ENCODE results near the gene ITPRIP.

ITPRIP gene

GRCh38 chr10:104323760-104324201, 14.5 kb downstream of the ITPRIP start:
- no peak overlapping the region for H3K4me3 ChIP-seq (ENCODE audit: control insufficient read depth, low read depth, low read length)
- no peak for DNase-seq (ENCODE audit: low read depth)
- TF ChIP-seq, protein P1, sequence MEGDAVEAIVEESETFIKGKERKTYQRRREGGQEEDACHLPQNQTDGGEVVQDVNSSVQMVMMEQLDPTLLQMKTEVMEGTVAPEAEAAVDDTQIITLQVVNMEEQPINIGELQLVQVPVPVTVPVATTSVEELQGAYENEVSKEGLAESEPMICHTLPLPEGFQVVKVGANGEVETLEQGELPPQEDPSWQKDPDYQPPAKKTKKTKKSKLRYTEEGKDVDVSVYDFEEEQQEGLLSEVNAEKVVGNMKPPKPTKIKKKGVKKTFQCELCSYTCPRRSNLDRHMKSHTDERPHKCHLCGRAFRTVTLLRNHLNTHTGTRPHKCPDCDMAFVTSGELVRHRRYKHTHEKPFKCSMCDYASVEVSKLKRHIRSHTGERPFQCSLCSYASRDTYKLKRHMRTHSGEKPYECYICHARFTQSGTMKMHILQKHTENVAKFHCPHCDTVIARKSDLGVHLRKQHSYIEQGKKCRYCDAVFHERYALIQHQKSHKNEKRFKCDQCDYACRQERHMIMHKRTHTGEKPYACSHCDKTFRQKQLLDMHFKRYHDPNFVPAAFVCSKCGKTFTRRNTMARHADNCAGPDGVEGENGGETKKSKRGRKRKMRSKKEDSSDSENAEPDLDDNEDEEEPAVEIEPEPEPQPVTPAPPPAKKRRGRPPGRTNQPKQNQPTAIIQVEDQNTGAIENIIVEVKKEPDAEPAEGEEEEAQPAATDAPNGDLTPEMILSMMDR (IDR thresholded peaks at IDR 0.05; ENCODE audit: control insufficient read depth, insufficient read depth, low read depth, low read length, missing control alignments): no peak

DNA sequence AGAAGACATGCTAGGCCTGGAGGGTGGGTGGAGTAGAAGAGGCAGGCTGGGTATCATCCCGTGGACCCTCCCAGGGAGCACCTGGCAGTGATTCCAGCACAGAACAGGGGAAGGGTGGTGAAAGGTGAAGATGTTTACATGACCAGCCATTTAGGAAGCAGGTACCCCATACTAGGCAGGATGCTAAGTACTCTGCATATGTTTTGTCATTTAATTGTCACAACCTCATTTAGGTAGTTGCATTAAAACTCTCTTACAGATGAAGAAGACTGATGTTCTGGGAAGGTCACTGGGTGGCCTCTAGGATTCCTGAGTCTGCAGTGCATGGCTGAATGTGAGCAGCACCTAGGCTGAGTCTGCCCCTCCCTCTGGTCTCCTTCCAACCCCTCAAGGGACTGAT, 15.2 kb downstream of the ITPRIP start:
- no peak overlapping the region for H3K4me3 ChIP-seq (ENCODE audit: control insufficient read depth, low read depth, low read length)
- no peak for DNase-seq (ENCODE audit: low read depth)
- TF ChIP-seq, protein P1 (IDR thresholded peaks at IDR 0.05; ENCODE audit: control insufficient read depth, insufficient read depth, low read depth, low read length, missing control alignments): no peak

- H3K4me3 ChIP-seq (ENCODE audit: control insufficient read depth, low read depth, low read length): no peak overlapping the region
These were observed 15.9 kb downstream of the ITPRIP start for GRCh38 chr10:104322416-104322782.

GRCh38 chr10:104321725-104322415, 16.4 kb downstream of the ITPRIP start:
- TF ChIP-seq, protein P1 (IDR thresholded peaks at IDR 0.05; ENCODE audit: control insufficient read depth, insufficient read depth, low read depth, low read length, missing control alignments): no peak
- DNase-seq (ENCODE audit: low read depth): no peak
- H3K4me3 ChIP-seq (ENCODE audit: control insufficient read depth, low read depth, low read length): no peak overlapping the region

More at GRCh38 chr10:104322416-104322782, 15.9 kb downstream of the ITPRIP start:
- TF ChIP-seq, protein P1 (IDR thresholded peaks at IDR 0.05; ENCODE audit: control insufficient read depth, insufficient read depth, low read depth, low read length, missing control alignments): no peak
- no peak for DNase-seq (ENCODE audit: low read depth)

DNA sequence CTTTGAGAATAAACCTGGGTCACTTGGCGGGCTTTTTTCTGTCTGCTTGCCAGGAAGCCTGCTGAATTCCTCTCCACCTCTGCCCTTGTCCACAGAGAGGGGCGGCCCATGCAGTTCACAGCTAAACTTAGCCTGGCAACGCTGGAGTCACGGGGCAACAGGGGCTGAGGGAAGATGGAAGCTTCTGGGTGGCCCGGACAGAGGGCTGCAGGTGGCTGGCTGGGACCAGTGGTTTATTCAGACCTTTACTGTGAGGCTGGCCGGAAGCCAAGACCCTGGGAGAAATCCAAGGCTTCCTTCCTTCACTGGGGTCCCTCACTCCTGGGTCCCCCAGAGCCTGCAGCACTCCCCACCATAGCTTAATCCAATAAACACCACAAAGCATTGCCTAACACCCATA, 17.0 kb downstream of the ITPRIP start:
- TF ChIP-seq, protein P1 (IDR thresholded peaks at IDR 0.05; ENCODE audit: control insufficient read depth, insufficient read depth, low read depth, low read length, missing control alignments): no peak
- no peak for DNase-seq (ENCODE audit: low read depth)
- H3K4me3 ChIP-seq (ENCODE audit: control insufficient read depth, low read depth, low read length): no peak overlapping the region

DNA sequence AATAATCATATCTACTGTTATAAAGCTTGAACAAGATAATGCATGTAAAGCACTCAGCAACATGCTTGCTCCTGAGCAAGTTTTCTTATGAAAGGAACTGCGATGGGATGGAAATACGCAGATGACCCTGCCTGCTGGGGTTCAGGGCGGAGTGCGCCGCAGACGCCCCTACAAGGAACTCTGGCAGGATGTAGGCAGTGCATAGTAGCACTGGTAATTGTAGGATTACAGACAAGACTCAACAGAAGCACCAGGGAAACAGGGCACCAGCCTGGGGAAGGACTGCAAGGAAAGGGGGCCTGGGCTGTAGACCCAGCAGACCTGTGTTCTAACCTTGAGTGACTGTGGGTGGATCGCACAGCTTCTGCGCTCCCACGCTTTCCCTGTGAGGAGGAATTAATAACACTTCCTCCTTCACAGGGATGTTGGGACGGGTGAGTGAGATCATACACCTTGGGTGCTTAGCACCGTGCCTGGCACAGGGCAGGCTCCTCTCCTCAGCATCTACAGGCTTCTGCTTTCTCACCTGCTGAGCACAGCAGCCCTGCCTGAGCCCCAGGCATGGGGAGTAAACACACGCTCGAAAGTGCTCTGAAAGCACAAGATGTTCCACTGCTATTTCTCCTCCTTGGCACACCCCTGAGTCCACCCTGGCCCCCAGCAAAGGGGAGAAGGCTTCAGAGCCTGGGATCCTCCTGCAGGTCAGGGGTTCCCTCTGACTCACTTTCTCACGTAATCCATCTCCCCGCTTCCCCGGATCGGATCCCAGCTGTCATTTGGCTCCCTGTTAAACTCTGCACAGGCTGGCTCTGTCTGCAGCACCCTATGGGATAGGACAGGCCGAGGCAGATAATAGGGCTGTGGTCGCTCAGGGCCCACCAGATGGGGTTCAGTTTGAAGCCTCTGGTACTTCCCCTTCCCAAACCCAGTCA, 19.2 kb downstream of the ITPRIP start:
- TF ChIP-seq, protein P1 (IDR thresholded peaks at IDR 0.05; ENCODE audit: control insufficient read depth, insufficient read depth, low read depth, low read length, missing control alignments): no peak
- no peak for DNase-seq (ENCODE audit: low read depth)
- no peak overlapping the region for H3K4me3 ChIP-seq (ENCODE audit: control insufficient read depth, low read depth, low read length)
